OCI-LY3 (cell line): ENCODE measurements around the gene CNTNAP2.

Experiments used
- H2AFZ ChIP-seq: fragments of 200-600, 300-600 bp; shearing (Covaris generic); 2 replicates; pipeline ENCODE4 v1.6.0; 2014; ENCODE audit warnings: antibody characterized with exemption, low read depth, low read length
- H3K27ac ChIP-seq: fragments of 200-600, 300-600 bp; sonication (generic); 2 replicates; pipeline ENCODE4 v1.5.1; 2014; ENCODE audit warnings: mild to moderate bottlenecking, low read length, moderate library complexity, mixed read lengths
- H3K27me3 ChIP-seq: fragments of 200-600, 300-600 bp; sonication (generic); 2 replicates; pipeline ENCODE4 v1.6.1; 2014; ENCODE audit warnings: low read depth, low read length, mixed read lengths
- H3K36me3 ChIP-seq: fragments of 200-600, 300-600 bp; sonication (generic); replicated peaks from 2 replicates; pipeline ENCODE3; 2014; ENCODE audit warnings: low read depth, low read length, mixed read lengths
- H3K4me1 ChIP-seq: fragments of 300-600, 200-600 bp; sonication (generic); 2 replicates; pipeline ENCODE4 v1.6.1; 2014; ENCODE audit warnings: low read length, mixed read lengths
- H3K4me2 ChIP-seq: fragments of 200-600, 300-600 bp; sonication (generic); 2 replicates; pipeline ENCODE4 v1.6.1; 2014; ENCODE audit warnings: low read length, mixed read lengths
- H3K4me3 ChIP-seq: fragments of 300-600, 200-600 bp; sonication (generic); 2 replicates; pipeline ENCODE4 v1.5.1; 2014; ENCODE audit warnings: antibody characterized with exemption, mild to moderate bottlenecking, low read length, moderate library complexity
- H3K79me2 ChIP-seq: fragments of 300-600, 200-600 bp; shearing (Covaris generic); 2 replicates; pipeline ENCODE4 v1.6.1; 2014; ENCODE audit warnings: mild to moderate bottlenecking, low read length, mixed read lengths
- H3K9ac ChIP-seq: fragments of 300-600, 200-600 bp; shearing (Covaris generic); 2 replicates; pipeline ENCODE4 v1.6.0; 2014; ENCODE audit warnings: mild to moderate bottlenecking, low read length, moderate library complexity
- H3K9me3 ChIP-seq: fragments of 200-600, 300-600 bp; shearing (Covaris generic); 2 replicates; pipeline ENCODE4 v1.6.1; 2014; ENCODE audit warnings: low read length, mixed read lengths; ENCODE audit not compliant: insufficient read depth
- H4K20me1 ChIP-seq: fragments of 200-600, 300-600 bp; sonication (generic); 2 replicates; pipeline ENCODE4 v1.6.1; 2016; ENCODE audit warnings: low read length, mixed read lengths; ENCODE audit not compliant: insufficient read depth
- CTCF ChIP-seq: fragments of 200-600, 300-600 bp; sonication (generic); IDR thresholded peaks from 2 replicates; pipeline ENCODE4 v1.5.1; 2014; ENCODE audit warnings: antibody characterized with exemption, low read length, low read depth
- EZH2phosphoT487 ChIP-seq: fragments of 200-600 bp; shearing (Covaris generic); IDR thresholded peaks from 2 replicates; pipeline ENCODE4 v1.6.1; 2018; ENCODE audit warnings: antibody characterized with exemption, mixed run types, low read depth

The CNTNAP2 gene

GRCh38 chr7:146956321-146956720 is 839.7 kb downstream of the CNTNAP2 start:
- no peak overlapping the region for H3K9ac ChIP-seq

GRCh38 chr7:146956853-146957252 is 840.3 kb downstream of the CNTNAP2 start:
- Histone ChIP-seq H3K4me1 (no peaks in the 10 kb centered on the region), H3K36me3 (no peaks in the 10 kb centered on the region), H3K9ac (no peak overlapping the region), H4K20me1 (no peaks in the 10 kb centered on the region), H3K4me2 (no peak overlapping the region), H3K4me3 (no peak overlapping the region), H3K79me2 (no peaks in the 10 kb centered on the region), H3K27ac (no peak overlapping the region), H3K9me3 (no peaks in the 10 kb centered on the region), H2AFZ (no peak overlapping the region), H3K27me3 (no peaks in the 10 kb centered on the region)
- no peak for TF ChIP-seq CTCF
- TF ChIP-seq EZH2phosphoT487 = no peak

More at GRCh38 chr7:146956321-146956720, 839.7 kb downstream of the CNTNAP2 start:
- H3K27ac ChIP-seq = no peak overlapping the region
- H3K4me3 ChIP-seq = no peak overlapping the region
- no peaks in the 10 kb centered on the region for H3K36me3 ChIP-seq
- H3K4me2 ChIP-seq = no peak overlapping the region
- H3K79me2 ChIP-seq = no peaks in the 10 kb centered on the region
- no peaks in the 10 kb centered on the region for H4K20me1 ChIP-seq
- H3K4me1 ChIP-seq = no peaks in the 10 kb centered on the region
- H2AFZ ChIP-seq = no peak overlapping the region
- H3K27me3 ChIP-seq = no peaks in the 10 kb centered on the region
- no peaks in the 10 kb centered on the region for H3K9me3 ChIP-seq
- no peak for TF ChIP-seq CTCF
- TF ChIP-seq EZH2phosphoT487 = no peak

- Histone ChIP-seq H3K9me3 (no peaks in the 10 kb centered on the region), H3K4me2 (no peak overlapping the region), H3K4me3 (no peak overlapping the region), H4K20me1 (no peaks in the 10 kb centered on the region), H3K4me1 (no peaks in the 10 kb centered on the region), H3K9ac (no peak overlapping the region), H2AFZ (no peak overlapping the region), H3K27ac (no peak overlapping the region), H3K27me3 (no peaks in the 10 kb centered on the region), H3K36me3 (no peaks in the 10 kb centered on the region), H3K79me2 (no peaks in the 10 kb centered on the region)
- no peak for TF ChIP-seq EZH2phosphoT487
- no peak for TF ChIP-seq CTCF
Measured at GRCh38 chr7:146960773-146961391, 844.3 kb downstream of the CNTNAP2 start.

- Histone ChIP-seq H3K4me3 (no peak overlapping the region), H3K27ac (no peak overlapping the region)
Measured at GRCh38 chr7:146961617-146962016, 845.0 kb downstream of the CNTNAP2 start.

More at GRCh38 chr7:146961617-146962016, 845.0 kb downstream of the CNTNAP2 start:
- no peak overlapping the region for H2AFZ ChIP-seq
- H3K9ac ChIP-seq = no peak overlapping the region
- H3K36me3 ChIP-seq = no peaks in the 10 kb centered on the region
- no peak overlapping the region for H3K4me2 ChIP-seq
- H4K20me1 ChIP-seq = no peaks in the 10 kb centered on the region
- no peaks in the 10 kb centered on the region for H3K79me2 ChIP-seq
- TF ChIP-seq EZH2phosphoT487 (no peak), CTCF (no peak)
- no peaks in the 10 kb centered on the region for H3K9me3 ChIP-seq
- no peaks in the 10 kb centered on the region for H3K4me1 ChIP-seq
- no peaks in the 10 kb centered on the region for H3K27me3 ChIP-seq
